NCI-H2081 (cell line): ENCODE results near the gene PRTFDC1.
"Not testable (repeated sequence)": the region's sequence is repeated elsewhere in the genome, so short reads cannot be mapped to it uniquely, and the experiment has no call there.

Experiments
- DNase-seq, 2 experiments: peaks; one replicate each; lab custom pipeline; 2025; lab: John Stamatoyannopoulos, UW

PRTFDC1 gene

DNA sequence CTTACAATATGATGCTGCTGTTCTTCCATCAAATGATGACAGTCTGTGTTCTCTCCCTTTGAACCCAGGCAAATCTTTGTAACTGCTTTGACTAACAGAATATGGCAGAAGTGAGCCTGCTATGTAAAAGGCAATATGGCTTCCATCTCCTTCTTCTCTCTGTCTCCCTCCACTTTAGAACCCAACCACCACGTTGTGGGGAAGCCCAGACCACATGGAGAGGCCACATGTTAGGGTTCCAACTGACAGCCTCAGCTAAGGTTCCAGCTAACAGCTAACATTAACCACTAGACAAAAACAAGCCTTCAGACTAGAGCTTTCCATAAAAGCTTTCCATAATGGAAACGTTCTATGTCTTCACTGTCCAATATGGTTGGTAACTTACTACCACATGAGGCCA lies 107.7 kb downstream of the PRTFDC1 start:
- no peak for DNase-seq

DNA sequence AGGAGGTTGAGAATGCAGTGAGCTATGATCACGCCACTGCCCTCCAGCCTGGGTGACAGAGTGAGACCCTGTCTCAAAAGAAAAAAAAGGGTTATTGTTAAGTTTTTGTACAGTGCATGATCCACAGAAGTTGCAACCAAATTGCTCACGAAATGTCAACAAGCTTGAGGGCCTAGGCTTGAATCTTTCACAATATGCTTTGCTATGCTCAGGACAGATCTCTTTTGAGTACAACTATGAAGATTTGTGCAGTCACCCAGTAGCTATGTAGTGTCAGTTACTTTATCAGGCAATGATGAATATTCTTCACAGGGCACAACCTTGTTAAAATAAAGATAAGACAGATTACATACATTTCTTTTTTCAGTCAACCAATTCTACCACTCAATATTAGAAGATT lies 109.2 kb downstream of the PRTFDC1 start:
- DNase-seq, result no peak

DNA sequence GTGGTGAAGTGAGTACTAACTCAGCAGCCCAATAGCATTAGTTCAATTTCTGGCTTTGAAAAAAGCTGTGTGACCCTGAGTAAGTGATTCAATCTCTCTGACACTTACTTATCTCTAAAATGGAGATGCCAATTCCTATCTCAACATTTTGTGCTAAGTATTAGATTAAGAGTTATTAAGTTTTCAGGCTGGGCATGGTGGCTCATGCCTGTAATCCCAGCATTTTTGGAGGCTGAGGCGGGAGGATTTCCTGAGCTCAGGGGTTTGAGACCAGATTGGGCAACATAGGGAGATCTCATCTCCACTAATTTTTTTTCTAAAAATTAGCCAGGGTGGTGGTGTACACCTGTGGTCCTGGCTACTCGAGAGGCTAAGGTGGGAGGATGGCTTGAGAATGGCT lies 109.5 kb downstream of the PRTFDC1 start:
- DNase-seq, result no peak

DNA sequence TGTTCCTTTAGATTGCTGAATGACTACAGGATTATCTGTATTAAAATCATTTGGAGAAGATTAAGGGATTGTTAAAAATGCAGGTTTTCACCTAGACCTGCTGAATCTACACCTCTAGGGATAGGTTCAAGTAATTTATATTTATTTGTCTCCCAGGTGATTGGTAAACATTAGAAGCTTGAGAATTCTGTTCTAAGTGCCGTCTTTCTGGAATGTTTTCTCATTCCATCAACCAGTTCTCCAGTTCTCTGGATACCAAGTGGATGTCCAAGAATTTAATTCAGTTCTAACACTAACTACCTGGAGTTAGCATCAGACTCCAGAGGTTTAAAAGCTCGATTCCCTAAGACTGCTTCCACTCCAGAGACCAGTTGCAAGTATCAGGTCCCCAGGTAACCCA lies 110.9 kb downstream of the PRTFDC1 start:
- no peak for DNase-seq

DNA sequence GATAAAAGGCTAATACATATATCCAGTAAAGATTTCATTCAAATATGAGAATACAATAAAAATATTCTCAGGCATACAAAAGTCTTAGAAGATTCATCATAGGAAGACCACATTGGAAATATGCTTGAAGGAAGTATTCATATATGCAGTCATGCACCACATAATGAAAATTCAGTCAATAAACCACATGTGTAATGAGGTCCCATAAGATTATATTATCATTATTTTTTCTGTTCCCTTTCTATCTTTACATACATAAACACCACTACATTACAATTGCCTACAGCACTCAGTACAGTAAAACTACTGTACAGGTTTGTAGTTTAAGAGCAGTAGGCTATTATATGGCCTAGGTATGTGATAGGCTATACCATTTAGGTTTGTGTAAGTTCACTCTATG lies 111.6 kb downstream of the PRTFDC1 start:
- DNase-seq, result no peak

DNA sequence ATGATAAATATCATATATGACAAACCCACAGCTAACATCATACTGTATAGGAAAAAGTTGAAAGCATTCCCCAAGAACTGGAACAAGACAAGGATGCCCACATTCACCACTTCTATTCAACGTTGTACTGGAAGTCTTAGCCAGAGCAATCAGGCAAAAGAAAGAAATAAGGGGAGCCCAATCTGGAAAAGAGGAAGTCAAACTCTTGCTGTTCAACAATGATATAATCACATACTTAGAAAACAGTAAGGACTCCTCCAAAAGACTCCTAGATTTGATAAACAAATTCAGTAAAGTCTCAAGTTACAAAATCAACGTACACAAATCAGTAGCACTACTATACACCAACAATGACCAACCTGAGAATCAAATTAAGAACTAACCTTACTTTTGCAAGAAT lies 114.6 kb downstream of the PRTFDC1 start:
- DNase-seq, result not testable (repeated sequence)

DNA sequence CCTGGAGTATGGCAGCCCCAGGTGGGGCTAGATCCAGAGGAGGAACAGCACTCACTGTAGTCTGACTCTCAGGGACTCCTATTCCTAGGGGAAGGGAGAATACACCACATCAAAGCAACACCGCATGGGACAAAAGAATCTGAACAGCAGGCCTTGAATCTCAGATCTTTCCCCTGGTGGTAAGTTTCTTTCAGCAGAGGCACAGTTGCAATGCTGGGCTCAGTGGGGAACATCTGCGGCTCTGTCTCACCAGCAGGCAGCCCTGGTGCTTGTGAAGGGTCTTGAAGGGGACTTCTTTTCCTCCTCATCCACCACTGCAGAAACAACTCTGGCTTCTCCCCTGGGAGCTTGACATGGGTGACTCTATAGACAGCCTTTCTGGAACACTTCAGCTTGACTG lies 117.5 kb downstream of the PRTFDC1 start:
- DNase-seq, result no peak

DNA sequence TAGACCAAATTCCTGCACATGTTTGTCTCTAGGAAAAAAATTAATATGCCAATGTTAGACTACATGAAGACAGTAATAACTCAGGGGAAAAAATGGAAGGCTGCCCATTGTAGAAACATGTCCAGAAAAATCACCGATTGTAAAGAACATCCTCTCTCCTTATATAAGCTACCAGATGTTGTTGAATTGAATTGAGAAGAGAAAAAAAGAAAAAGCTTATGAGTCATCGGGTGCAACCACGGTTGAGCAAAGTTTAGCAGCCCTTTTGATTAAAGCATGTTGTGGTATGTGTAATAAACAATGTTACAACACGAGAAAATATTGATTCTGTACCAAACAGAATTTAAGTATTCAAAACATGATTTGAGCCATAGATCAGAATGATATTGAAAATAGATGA lies 126.4 kb downstream of the PRTFDC1 start:
- no peak for DNase-seq

DNA sequence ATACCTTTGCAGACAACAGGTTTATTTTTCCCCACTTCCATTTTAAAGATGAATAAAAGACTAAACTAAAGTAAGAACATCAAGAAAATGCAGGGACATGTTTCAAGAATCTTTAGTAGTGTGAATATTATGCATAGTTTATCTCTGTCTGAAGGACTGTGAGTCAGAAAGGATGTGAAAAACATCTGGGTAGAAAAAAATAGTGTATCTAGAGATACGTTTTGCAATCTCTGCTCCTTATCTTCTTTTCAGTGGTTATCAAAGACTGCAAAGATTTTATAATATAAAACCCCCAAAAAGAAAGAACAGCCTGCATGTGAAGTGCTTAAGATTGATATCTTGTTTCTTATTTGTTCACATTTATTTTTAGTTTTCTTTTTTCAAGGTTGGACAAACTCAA lies 126.9 kb downstream of the PRTFDC1 start:
- DNase-seq, result no peak

DNA sequence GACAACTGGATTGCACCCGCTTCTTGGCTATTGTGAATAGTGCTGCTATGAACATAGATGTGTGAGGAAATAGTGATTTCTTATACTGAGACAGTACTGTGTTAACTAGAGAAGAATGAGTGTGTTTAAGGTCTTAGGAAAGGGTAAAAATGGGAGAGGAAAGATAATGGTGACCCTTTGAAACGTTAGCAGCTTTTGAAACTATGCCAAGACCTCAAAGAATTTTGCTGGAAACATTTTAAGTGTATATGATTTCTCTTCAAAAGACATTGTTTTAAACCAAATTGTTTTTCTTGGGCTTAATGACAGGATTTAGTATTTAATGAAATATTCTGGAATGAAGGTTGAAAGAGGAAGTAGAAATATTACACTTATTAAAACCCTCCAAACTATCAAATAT lies 127.9 kb downstream of the PRTFDC1 start:
- no peak for DNase-seq

DNA sequence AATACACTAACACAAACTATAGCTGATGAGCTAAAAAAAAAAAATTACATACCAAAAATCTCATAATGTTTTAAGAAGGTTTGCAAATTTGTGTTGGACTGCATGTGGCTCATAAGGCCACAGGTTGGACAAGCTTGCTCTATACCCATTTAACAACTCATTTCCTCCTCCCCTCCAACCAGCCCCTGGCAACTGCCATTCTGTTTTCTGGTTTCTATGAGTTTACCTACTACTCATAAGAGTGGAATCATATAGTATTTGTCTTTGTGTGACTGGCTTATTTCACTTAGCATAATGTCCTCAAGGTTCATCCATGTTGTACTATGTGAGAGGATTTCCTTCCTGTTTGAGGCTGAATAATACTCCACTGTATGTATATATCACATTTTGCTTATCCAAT lies 128.3 kb downstream of the PRTFDC1 start:
- no peak for DNase-seq

DNA sequence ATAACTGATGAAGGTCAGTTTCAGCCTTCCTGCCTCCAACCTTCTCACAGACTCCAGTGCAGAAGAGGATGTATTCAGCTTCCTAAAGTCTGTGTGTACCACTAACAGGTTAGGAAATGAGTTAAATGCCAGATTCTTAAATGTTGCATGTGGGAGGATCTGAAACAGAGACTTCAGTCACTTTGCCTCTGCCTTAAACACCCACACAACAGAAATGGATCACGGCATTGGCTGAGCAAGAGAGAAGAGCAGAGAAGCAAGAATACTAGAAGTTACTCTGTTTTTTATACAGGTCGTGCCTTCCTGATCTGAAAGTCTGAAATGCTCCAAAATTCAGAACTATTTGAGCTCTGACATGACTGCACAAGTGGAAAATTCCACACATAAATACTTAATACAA lies 129.8 kb downstream of the PRTFDC1 start:
- DNase-seq, result no peak

DNA sequence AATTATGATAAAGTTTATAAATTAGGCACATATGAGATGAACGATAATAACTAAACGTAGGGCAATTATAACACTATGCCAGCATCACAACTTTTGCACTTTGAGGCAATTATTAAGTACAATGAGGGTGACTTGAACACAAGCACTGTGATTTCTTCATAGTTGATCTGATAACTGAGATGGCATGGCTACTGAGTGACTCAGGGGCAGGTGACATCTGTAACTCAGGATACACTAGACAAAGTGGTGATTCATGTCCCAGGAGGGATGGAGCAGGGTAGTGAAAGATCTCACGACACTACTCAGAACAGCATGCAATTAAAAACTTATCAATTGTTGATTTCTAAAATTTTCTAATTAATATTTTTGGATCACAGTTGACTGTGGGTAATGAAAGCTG lies 130.4 kb downstream of the PRTFDC1 start:
- no peak for DNase-seq

DNA sequence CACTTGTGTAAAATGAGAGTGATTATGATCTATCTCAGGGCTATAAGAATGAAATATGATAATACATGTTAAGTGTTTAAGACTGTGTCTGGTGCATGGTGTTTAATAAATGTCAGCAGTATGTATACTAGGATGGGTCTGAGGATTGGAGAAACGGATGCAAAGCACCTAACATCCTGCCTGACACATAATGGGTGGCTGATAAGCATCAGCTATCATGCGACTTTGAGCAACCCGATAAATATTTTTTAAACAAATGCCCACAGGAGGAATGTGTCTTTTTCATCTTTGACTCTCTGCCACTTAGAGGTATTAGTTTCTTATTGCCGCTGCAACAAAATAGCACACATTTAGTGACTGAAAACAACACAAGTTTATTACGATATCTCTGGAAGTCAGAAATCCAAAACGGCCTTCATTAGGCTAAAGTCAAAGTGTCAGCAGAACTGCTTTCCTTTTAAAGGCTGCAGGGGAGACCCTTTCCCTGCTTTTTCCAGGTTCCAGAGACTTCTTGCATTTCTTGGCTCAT lies 135.5 kb downstream of the PRTFDC1 start:
- DNase-seq, result no peak

DNA sequence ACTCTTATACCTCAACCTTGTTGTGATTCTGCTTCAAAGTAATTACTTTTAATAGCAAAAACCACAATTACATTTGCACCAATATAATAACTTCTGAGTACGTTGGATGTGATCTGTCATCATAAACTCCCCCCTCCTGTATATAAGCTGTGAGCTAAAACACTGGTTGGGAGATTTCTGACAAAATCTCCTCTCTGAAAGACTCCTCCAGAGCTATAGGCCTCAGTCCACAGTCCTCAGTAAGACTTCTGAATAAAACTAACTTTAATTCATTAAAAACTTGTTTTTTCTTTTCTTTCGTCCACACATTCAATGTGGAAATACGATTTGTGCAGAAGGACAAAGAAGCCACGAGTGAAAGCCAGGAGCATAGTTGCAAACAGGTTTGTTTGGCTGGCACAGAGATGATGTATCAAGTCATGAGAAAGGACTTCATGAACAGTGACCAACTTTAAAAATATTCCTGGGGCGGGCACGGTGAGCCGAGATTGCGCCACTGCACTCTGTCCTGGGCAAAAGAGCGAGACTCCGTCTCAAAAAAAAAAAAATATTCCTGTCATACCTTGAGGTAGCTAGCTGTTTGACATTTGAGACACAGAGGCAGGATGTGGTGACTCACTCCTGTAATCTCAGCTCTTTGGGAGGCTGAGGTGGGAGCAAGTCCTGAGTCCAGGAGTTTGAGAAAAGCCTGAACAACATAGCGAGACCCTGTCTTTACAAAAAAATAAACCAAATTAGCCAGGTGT lies 137.7 kb downstream of the PRTFDC1 start:
- no peak for DNase-seq

DNA sequence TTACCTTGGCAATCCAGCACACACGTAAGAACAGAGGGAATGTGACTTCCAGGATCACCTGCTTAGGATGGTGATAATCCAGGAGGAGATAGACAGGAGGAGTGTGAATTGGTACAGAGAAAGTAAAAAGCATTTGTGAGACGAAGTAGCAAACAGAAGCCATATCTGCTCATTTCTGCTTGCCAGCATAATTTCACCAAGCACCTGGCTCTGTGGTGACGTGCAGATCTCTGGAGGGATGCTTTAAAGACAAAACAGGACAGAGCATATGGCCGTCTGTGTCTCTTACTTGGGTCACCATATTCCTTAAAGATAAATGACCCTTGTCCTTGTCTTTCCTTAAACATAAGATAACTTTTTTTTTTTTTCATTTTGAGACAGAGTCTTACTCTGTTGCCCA lies 138.6 kb downstream of the PRTFDC1 start:
- DNase-seq, result no peak

DNA sequence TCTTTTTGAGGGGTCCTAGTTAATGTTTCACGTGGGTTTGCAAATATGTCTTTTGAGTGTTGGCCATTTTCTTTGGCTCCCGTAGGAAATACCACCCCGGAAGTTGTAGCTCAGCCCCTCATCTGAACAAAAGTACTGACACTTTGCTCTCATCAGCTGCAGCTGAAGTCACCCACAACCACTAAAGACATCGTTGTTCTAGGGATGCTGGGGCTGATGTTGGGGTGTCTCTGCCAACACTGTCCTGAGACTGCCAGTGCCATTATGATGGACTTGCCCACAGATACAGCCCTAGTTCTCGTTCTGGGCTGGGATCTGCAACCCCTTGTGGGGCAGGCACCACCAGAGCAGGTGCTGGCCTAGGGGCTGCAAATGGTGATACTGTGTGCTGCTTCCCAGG lies 146.1 kb downstream of the PRTFDC1 start:
- no peak for DNase-seq

DNA sequence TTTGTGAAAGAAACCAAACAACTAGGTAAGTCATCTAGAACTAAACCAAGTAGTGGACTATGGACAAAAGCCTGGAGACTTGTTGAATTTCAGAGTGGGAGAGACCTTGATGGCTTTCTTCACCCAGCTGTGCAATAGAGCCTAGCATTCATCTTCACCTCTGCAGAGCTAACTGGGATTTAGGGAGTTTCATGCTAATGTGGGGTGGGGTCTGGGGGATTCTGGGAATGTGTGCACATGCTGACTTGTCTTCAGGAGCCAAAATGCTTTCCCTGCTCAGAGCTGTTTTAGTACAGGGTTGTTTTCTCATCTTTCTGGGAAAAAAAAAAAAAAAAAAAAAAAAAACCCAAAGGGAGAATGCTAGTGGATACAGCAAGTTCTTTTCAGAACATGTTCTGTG lies 147.4 kb downstream of the PRTFDC1 start:
- no peak for DNase-seq

DNA sequence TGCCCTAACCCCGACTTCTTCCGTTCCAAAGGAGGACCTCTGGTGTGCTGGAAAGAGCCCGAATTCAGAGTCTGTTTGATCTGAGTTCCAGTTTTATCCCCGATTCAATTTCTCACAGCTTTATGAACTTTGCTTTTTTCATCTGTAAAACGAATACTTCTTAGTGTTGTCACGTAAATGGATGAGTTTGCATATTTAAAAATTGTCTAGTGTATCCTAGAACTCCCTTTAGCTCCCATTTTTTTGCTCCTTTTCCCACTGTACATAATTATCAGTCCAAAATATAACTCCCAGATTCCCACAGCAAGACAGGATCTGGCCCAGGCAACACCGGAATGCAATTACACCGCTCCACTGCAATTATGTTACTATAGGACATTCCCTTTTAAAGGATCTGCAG lies 148.0 kb downstream of the PRTFDC1 start:
- DNase-seq, result no peak

DNA sequence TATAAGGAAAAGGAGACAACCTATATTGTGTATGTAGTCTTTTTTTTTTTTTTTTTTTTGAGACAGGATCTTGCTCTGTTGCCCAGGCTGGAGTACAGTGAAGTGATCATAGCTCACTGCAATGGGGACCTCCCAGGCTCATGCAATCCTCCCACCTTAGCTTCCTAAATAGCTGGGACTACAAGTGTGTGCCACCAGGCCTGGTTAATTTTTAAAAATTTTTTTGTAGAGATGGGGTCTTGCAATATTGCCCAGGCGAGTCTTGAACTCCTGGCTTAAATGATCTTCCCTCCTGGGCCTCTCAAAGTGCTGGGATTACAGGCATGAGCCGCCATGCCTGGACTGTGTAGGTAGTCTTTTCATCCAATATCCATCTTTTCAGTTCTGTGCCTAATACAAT lies 150.0 kb downstream of the PRTFDC1 start:
- DNase-seq, result no peak

DNA sequence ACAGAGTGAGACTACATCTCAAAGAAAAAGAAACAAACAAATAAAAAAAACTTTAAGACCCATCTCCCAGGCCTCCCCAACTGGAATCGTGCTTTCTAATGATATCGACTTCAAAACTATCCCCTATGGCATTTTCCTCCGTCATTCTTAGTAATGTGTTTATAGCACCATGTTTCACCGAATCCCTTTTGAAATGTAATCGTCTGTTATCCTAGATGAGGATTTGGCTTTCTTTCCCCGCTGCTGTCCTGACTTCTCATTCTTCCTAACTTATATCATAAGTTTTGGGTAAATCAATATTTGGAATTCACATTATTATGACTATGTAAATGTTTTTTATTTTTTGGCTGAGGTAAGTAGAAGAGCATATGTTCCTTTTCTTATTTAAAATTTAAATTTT lies 151.5 kb downstream of the PRTFDC1 start:
- no peak for DNase-seq
